Ecto neural progenitor cell (in vitro differentiated cells): ENCODE results near the gene SHISAL1.

Experiments
- DNase-seq: peaks from one replicate; pipeline ENCODE4 v3.0.0-alpha.2; 2018; ENCODE audit warnings: low spot score

Gene SHISAL1

DNA sequence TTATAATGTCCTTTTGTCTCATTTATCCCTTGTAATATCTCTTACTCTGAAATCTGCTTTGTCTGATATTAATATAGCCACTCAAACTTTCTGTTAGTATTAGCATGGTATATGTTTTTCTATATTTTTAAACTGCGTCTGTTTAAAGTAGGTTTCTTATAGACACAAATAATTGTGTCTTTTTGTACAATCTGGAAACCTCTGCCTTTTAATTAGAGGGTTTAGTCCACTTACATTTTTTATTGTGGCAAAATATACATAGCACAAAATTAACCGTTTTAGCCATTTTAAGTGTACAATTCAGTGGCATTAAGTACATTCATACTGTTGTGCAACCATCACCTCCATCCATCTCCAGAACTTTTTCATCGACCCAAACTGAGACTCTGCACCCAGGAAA lies 103.4 kb downstream of the SHISAL1 start:
- no peak for DNase-seq

DNA sequence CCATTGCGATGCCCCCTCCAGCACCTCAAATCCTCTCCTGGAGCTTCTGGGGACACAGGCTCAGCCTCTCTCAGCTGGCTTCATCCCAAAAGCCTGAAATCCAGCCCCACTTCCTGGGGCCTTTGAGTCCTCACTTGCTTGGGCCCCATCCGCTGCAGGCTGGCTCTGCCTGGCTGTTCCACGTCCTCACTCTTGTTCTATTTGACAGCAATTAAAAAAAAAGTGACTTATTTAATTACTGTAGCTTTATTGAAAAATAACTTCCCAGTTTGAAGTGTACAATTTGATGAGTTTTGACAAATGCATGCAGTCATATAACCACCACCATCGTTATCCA lies 104.8 kb downstream of the SHISAL1 start:
- no peak for DNase-seq

DNA sequence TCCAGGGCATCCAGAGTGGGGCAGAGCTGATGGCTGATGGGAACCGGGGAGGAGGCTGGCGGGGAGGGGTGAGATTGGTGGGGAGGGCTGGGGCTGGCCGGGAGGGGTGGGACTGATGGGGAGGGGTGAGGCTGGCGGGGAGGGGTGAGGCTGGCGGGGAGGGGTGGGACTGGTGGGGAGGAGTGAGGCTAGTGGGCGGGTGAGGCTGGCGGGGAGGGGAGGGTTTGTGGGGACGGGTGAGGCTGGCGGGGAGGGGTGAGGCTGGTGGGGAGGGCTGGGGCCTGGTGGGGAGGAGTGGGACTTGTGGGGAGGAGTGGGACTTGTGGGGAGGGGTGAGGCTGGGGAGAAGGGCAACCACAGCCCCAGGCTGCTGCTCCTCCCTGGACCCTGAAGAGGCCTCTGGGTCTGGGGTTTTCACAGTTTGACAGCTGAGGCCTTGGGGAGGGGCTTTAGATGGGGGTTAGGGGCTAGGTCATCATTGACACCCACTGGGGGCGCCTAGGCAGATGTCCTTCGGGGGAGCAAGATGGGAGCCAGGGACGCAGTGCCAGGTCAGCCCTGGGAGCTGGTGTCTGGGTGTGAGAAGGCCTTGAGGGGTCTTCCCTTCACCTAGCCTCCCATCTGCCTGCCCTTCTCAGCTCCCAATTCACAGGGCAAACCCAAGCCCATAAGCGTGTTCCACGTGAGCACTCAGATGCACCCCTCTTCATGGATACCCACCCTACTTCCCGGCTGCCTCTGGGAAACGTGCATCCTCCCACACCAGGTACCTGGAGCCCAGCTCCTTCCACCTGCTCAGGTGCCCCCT lies 105.4 kb downstream of the SHISAL1 start:
- DNase-seq: no peak

DNA sequence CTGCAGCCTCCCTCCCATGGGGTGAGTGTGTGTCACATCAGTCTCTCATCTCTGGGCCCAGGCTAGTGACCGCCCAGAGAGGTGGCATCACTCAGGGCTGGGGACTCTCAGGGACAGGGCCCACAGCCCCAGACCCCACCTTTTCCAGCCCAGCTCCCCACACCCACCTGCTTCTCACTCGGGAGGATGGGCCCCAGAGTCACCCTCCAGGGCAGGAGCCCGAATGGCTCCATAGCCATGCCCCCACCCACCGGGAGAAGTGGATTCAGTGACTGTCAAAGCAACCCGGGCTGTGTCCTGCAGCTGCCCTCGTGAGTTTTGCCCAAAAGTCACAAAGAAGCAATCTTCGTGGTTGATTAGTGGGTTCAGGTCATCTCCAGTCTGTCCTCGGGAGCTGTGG lies 106.1 kb downstream of the SHISAL1 start:
- DNase-seq: no peak

DNA sequence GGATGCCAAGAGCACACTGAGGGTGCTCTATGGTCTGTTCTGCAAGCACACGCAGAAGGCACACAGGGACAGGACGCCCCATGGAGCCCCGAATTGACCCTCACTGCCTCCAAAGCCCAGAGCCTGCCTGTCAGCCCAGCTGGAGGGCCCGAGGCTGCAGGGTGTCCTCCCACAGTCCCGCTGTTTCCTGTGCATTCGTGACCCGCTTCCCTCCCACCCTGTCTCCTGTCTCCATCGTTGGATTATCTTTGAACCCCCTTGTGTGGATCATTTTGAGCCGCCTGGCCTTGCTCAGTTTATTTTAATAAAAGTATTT lies 106.5 kb downstream of the SHISAL1 start:
- no peak for DNase-seq

DNA sequence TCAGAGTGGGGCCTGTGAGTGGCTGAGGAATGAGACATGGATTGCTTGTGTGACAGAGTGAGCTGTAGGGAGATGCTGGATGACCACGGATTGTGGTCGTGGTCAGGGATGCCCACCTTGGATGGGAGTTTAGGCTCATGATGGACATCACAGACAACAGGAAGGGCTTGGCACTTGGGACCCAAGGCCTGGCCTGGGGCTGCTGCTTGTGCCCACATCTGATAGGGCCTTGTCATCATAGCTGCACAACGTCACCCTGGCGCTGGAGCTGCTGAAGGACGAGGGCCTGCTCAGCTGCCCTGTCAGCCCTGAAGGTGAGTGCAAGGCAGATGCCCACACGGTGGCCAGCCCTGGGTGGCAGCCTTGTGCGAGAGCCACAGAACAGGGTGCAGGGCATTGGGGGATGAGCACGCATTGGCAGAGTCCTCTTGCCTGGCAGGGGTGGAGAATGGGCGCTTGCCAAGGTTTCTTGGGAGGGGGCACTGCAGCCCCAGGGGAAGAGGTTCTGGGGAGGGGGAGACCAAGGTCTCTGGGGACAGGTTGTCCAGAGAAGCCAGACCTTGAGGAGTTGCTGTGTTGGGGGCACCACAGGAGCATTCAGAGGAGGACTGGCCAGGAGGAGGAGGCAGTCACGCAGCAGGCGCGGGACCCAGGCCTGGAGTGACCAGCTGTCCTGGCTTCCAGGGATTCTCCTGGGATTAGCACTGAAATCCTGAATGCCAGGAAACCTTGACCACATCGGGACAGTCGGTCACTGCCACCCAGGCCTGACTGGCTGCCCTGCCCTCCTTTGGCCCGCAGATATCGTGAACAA lies 107.0 kb downstream of the SHISAL1 start:
- no peak for DNase-seq

DNA sequence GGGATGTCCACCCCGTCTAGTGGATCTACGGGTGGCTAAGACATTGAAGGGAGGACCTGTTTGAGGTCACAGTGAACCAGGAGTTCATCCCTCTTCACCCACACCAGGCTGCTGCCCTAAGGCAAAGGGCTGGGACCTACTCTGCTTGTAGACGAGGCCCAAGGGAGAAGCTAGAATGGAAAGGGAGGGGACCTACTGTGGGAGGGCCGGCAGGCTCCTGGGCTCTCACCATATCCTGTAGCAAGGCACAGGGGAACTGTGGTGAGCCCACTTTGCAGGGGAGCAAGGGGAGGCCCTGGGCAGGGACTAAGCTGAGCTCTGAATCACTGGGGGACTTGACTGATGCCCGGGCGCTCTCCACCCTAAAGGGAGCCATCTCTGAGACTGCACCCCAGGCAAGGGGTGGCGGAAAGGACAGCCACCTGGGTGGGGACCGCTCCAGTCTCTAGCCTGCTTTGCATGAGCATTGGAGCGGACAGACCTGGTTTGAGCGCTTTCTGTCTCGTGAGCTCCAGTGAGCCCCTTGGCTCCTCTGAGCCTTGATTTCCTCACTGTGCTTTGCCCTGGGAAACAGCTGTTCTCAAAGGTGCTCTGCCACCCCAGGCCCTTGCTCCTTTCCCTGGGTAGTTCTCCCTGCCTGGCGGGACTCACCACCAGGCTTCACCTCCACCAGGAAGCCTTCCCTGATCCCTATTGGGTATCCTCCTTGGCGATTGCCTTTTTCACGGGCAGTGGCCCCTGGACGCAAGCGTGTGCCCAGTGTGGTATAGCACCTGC lies 107.8 kb downstream of the SHISAL1 start:
- no peak for DNase-seq

DNA sequence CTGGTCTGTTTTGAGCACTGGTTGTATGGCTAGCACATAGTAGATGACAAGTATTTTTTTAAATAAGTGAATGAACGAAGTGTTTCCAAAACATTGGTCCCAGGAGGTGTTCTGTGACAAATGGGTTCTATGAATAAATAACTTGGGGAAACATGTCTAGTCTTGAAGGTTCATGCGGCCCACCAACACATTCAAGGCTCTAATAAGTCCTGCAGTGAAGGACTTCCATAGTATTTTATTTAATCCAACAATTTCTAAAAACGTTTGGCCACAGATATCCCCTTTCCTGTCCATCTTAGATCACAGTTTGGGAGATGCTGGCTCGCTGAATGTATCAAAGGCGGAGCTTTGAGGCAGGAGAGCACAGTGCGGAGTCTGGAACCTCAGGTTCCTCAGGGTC lies 109.5 kb downstream of the SHISAL1 start:
- DNase-seq: no peak

DNA sequence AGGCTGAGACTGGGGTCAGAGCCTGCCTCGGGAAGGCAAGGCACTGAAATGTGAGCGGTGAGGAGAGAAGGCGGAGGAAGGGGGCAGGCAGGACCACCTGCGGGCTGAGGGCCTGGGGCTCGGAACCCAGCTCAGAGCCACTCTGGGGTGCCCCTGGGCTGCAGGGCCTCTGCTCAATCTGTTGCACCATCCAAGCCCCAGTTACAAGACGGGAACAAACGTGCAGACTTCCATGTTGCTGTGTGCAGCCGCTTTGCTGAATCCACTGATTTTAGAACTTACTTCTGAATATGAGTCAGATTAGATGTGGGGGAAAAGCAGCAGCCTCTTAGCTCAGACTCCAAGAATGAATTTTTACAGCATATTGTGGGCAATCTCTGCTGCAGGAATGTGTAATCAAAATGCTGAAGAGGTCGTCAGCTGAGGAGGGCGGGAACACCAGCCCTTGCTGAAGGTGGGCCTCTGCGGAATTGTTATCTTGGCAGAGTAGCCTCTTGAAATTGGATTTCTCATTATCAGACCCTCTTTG lies 110.4 kb downstream of the SHISAL1 start:
- DNase-seq: no peak

DNA sequence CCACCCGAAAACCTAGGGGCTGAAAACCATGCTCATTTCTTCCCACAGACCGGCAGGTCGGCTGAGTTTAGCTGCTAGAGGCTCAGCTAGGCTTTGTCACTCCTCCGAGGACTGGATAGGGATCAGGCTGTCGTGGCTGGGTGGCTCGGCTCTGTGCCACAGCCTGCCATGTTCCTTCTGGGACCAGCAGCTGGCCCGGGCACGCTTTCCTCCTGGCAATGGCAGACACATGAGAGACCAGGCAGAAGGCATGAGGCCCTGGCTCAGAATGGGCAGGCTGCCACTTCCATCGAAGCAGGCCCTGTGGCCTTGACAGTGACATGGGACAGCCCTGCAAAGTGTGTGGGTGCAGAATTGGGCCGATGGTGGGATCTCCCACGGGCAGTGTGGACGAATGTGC lies 111.1 kb downstream of the SHISAL1 start:
- DNase-seq: no peak

DNA sequence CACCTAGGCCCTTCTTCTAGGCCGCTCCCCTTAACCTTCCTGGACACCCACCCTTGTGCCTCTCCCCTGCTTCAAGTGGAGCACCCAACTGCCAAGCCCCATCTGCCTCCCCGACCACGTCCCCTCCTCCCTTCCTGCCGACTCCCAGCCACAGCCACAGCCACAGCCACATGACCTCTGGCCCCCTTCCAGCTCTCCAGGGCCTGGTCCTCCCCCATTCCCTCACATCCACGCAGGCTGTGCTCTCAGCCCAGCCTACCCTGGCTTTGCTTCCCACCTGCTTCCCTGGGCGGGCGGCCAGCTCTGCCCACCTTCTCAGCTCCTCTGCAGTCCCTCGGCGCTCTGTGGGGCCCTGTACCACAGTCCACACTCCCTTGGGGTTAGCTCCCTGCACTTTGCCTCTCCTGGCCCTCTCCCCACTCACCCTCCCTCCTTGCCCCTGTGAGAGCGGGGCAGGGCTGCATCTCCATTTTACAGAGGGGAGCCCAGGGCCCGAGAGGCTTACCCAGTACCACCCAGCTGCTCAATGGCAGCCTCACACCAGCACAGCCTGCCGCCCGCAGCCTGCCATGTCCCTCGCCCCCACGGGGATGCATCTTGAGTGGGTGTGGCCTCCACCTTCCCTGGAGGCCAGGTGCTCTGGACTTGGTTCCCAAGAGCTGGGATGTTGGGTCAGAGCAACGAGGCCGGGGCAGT lies 111.7 kb downstream of the SHISAL1 start:
- DNase-seq: no peak

DNA sequence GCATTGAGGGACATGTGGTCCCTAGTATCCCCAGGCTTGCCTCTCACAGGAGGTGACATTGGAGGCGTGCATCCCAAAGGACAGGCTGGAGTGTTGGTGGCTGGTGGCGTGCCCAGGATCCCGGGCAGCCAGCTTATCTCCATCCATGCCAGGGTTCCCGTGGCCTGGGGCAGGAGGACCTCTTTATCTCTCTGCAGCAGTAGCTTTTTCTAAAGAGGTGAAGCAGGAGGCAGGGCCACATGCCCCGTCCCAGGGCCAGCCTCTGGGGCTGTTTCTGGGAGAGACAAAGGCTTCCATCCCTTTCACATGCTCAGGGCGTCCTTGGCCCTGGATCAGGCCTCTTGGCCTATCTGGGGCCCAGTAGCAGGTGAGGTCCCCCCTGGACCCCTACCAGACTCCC lies 112.3 kb downstream of the SHISAL1 start:
- DNase-seq: no peak

DNA sequence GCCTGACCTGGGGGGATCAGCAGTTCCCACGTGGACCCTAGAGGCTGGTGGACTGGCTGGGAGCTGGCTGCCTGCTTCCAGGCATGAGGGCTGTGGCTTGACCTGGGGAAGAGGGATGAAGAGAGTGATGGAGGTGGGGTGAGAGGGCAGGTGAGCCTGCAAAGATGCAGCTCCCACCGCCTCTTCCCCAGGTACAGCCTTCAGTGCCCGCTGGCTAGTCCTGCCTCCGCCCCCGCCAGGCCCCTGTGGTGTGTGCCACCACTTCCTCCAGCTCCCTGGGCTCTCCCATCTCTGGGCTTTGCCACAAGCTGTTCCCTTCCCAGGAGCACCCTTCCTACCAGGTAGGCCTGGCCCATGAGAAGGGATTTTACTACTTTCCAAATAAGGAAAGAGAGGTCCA lies 112.9 kb downstream of the SHISAL1 start:
- no peak for DNase-seq

DNA sequence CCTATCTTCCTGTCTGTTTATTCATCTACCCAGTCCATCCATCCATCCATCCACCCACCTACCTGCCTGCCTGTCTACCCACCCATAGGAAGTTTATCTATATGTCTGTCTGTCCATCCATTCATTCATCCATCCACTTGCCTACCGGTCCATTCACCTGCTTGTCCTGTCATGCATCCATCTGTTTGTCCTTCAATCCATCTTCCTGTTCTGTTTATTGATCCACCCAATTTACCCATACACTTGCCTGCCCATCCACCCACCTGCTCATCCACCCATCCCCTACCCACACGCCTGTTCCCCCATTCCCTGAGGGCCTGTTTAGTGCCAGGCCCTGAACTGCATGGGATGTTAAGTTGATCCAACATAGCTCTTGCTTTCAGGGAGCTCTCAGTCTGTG lies 113.6 kb downstream of the SHISAL1 start:
- no peak for DNase-seq

DNA sequence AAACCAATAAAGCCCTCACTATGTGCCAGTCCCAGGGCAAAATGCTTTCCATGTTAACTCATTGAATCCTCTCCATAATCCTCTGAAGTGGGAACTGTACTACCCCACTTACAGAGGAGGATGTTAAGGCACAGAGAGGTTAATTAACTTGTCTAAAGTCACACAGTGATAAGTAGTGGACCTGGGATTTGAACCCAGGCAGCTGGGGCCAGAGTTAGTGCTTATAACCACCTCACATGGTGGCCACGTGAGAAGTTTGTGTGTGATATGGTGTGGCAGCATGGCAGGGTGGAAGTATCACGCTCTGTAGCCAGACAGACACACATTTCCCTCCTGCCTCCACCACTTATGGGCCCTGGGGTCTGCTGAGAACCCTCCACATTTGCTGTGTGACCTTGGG lies 115.5 kb downstream of the SHISAL1 start:
- DNase-seq: no peak

DNA sequence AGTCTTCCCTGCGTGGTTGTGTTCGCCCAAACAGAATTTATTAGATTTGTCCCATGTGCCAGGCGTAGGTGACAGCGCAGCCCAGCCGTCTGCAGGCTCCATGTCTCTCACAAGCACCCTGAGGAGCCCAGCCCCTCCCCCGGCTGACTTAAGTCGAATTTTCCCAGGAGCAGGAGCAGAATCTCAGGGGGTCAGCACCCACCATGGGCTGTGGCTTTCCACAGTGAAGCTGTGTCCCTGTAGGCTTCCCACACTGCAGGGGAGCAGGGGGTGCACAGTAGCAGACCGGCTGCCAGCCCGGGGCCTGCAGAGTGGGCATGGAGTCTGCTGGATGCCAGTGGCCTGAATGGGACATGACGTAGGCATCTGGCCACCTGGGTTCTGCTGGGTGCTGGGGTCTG lies 116.0 kb downstream of the SHISAL1 start:
- no peak for DNase-seq

DNA sequence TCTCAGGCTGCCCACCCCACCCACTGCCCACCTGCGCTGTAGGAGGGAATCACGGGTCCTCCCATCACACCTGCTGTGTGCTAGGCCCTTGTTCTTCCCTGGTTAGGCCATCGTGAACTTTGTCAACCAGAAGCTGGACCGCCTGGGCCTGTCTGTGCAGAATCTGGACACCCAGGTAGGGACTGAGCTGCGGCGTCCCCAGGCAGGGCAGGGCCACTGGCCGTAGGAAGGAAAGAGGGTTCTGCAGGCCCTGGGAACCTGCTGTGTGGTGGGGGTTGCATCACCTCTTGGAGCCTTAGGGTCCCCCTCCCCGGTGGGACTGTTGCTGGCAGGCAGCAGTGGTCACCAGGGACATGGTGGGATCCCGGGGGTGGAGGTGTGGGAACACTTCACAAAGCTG lies 116.5 kb downstream of the SHISAL1 start:
- DNase-seq: no peak

DNA sequence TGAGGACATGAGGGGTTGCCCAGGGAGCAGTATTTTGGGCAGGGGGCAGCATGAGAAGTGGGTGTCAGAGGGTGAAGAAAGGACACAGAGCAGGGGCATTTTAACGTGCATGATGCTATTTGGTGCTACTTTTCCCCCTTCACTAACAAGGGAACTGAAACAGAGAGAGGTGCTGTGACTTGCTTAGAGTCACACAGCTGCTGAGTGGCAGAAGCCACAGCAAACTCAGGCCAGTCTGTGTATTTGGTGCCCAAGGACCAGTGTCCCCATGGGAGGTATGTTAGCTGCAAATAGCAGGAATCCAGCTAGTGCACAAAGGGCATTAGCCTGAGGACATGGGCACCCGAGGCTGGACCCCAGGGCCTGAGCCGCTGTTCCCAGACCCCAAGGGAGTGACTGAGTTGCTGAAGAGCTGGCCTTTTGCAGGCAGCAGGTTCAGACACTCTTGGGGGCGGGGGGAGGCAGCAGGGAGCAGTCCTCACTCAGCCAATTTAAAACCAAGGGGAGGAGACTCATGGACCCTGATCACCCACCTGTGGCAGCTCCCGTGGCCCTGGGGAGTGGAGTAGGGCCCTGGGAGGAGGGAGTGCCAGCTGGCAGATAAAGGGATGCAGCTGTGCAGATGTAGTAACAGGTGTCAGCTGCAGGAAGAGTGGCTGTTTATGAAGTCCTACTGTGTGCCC lies 117.4 kb downstream of the SHISAL1 start:
- no peak for DNase-seq

DNA sequence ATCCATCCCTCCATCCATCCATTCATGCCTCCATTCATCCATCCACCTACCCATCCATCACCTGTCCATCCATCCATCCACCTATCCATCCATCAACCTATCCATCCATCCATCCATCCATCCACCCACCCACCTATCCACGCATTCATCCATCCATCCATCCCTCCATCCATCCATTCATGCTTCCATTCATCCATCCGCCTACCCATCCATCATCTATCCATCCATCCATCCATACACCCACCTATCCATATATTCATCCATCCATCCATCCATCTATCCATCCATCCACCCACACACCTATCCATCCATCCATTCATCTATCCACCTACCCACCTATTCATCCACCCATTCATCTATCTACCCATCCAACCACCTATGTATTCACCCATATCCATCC lies 118.2 kb downstream of the SHISAL1 start:
- no peak for DNase-seq
